Fibroblast of pulmonary artery (primary cell): Measurements from ENCODE around the gene SREBF1.

Experiments used
- DNase-seq: peaks from one replicate; pipeline ENCODE4 v3.0.0-alpha.2; 2010; ENCODE audit warnings: low read depth
- H3K4me3 ChIP-seq: replicated peaks from 2 replicates; pipeline ENCODE4 v1.5.1; 2011; ENCODE audit warnings: low read depth, mild to moderate bottlenecking, control low read depth, low read length, moderate library complexity
- CTCF ChIP-seq: IDR thresholded peaks from 2 replicates; pipeline ENCODE4 v1.5.1; 2011; ENCODE audit warnings: mild to moderate bottlenecking, control low read depth, low read length, inconsistent platforms; ENCODE audit errors: missing control alignments

SREBF1 gene

GRCh38 chr17:17795946-17796786 lies 40.6 kb downstream of the SREBF1 start:
- TF ChIP-seq CTCF = no peak
- DNase-seq = no peak
- H3K4me3 ChIP-seq = no peak overlapping the region

- no peak overlapping the region for H3K4me3 ChIP-seq
- no peak for TF ChIP-seq CTCF
- no peak for DNase-seq
These were observed 41.5 kb downstream of the SREBF1 start for GRCh38 chr17:17795296-17795695.

GRCh38 chr17:17794382-17794781 lies 42.4 kb downstream of the SREBF1 start:
- no peak overlapping the region for H3K4me3 ChIP-seq
- no peak for DNase-seq
- no peak for TF ChIP-seq CTCF

- H3K4me3 ChIP-seq = no peak overlapping the region
- no peak for DNase-seq
- no peak for TF ChIP-seq CTCF
These were observed 43.2 kb downstream of the SREBF1 start for GRCh38 chr17:17793378-17794214.

GRCh38 chr17:17792551-17793377 lies 44.0 kb downstream of the SREBF1 start:
- H3K4me3 ChIP-seq = no peak overlapping the region
- TF ChIP-seq CTCF = no peak
- peak; percentile 91 for DNase-seq

- no peak for TF ChIP-seq CTCF
- H3K4me3 ChIP-seq = no peak overlapping the region
- no peak for DNase-seq
These were observed 44.7 kb downstream of the SREBF1 start for GRCh38 chr17:17792037-17792550.
